Ecto neural progenitor cell (in vitro differentiated cells): ENCODE measurements around the gene SLC5A2.
"Not testable (repeated sequence)": the region's sequence is repeated elsewhere in the genome, so short reads cannot be mapped to it uniquely, and the experiment has no call there.

Experiments
- DNase-seq: peaks from one replicate; pipeline ENCODE4 v3.0.0-alpha.2; 2018; ENCODE audit warnings: low spot score

Gene SLC5A2

DNA sequence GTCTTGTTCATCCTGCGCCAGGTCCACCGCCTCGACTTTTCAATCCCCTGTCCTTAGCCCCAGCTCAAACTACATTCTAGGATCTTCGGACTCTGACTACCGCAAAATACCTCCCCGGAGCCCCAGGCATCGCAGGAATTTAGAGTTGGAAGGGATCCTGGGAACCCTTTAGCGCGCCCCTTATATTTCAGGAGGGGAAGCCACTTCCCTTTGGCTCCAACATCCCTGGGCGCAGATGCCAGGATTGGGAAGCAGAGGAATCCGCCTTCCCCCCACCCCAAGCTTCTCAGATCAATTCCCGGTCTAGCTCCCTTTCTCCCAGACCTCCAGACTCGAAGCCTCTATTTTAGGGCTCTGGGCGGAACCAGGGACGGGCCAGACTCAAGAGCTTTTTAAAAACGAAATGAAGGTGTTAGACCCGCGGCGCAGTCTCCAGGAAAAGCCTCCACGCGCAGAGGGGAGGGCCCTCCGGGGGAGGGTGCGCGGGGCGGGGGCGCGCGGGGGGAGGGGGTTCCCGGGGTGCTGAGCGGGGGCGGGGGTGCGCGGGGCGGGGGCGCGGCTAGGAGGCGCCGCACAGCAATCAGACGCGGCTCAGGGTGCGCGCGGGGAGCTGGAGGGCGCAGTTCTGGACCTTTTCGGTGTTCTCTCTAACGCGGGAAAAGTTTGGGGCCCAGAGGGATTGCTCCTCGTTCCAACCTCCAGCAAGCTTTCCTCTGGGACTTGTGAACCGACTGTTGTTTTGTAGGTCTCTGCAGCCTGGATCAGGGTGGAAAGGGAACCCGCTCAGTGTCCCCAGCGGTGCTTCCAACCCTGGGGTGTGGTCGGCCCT, 46.4 kb downstream of the SLC5A2 start:
- no peak for DNase-seq

DNA sequence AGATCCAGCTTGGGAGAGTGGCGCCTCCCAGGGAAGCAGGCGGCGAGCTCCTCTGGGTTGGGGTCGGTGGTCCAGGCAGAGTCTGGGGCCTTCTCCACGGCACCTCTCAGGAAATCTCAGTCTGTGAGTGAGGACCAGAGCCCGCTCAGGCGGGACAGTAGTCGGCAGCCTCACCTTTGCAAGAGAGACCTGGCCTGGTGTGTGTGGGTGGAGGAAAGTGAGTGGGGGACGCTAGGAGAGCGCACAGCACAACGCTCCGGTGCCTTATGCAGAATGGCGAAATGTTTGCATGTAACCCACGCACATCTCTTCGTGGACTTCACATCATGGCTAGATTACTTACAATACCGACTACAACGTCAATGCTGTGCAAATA, 47.0 kb downstream of the SLC5A2 start:
- no peak for DNase-seq

DNA sequence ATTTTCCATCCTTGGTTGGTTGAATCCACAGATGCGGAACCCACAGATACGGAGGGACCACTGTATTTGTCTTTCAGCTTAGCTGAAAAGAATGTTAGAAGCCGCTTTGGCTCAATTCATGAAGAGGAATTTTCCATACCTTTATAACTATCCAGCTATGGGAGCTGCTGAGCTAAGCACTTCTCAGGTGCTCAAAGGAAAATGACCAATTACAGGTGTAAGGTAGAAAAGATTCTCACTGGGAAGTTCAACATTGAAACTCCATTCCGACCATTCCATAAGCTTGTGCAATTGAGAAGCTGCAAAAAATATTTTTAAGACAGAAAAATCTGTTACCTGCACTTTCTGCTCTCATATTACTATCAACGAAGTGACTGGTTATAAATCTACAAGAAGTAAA, 47.5 kb downstream of the SLC5A2 start:
- no peak for DNase-seq

DNA sequence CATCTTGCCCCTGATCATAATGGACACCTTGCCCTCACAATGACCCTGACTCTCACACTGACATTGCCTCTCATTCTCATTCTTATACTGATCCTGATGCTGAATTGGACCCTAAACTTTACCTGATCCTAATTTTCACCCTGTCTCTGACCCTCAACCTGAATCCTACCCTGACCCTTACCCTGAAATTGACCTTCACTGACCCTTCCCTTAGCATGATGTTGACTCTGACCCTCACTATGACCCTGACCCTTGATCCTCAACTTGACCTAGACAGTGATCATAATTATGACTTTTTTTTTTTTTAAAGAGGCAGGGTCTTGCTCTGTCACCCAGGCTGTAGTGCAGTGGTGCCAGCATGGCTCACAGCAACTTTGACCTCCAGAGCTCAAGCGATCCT, 48.2 kb downstream of the SLC5A2 start:
- no peak for DNase-seq

DNA sequence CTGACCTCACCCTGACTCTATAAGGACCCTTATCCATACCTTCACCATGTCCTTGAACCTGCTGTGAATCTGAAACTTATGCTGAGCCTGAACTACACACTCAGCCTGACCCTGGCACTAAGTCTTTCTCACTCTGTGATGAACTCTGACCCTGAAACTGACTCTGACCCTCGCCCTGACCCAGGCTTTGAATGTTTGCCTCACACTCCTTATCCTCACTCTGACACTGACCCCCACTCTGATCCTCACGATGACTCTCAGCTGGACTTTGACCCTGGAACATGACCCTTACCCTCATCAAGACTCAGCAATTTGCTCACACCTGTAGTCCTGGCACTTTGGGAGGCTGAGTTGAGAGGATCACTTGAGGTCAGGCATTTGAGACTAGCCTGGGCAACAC, 49.2 kb downstream of the SLC5A2 start:
- no peak for DNase-seq

DNA sequence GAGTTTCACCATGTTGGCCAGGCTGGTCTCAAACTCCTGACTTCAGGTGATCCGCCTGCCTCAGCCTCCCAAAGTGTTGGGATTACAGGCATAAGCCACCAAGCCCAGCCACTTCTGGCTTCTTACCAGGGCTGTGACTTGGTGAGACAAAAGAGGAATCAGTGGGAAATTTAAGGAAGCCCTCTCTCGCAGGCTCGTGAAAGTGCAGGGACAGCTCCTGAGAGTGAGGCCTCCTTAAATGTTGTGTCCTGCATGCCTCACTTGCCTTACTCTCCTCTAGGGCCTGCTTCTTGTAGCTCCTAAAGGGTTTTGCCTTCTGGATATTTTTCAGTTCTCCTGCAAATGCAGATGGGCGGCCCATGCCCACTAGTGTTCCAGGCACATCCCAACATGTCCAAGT, 50.0 kb downstream of the SLC5A2 start:
- no peak for DNase-seq

DNA sequence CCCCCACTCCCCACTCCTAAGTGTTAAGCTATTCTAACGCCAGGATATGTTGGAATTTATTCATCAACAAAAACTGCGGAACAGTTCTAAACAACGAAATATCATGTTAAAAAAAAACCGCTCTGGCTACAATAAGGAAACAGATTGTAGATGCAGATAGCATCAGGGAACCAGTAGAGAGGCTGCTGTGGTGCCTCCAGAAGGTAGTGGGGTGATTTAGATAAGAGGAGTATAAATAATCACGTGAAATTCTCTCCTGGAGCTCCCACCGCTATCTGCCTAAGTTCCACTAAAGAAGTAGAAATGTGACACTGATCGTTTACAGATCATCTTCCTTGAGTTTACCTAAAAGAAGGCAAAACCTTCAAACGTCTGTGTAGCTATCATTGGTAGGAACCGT, 52.8 kb downstream of the SLC5A2 start:
- no peak for DNase-seq

DNA sequence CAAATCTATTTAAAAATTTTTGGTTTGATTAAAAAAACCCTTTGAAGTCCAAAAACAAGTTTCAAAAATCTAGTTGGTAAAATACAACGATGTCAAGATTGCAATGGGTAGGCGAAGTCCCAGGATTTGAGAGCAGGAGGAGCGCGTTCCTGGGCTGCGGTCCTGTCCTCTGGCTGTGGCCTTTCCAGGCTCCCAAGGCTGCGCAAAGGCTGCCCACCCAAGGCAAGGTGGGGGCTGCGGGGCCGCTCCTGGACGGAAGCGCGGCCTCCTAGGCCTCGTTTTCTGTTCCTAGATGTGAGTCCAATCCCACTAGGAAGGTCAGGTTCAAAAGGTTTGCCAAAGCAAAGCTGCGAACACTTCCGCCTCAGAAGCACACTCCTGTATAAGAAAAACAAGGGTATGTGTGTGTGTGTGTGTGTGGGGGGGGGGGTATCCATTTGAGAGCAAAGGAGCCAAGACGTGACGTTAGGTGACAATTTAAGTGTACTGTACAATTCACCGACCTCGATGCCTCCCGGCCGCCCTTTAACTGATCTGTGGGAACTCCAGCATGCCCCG, 54.0 kb downstream of the SLC5A2 start:
- DNase-seq: no peak

DNA sequence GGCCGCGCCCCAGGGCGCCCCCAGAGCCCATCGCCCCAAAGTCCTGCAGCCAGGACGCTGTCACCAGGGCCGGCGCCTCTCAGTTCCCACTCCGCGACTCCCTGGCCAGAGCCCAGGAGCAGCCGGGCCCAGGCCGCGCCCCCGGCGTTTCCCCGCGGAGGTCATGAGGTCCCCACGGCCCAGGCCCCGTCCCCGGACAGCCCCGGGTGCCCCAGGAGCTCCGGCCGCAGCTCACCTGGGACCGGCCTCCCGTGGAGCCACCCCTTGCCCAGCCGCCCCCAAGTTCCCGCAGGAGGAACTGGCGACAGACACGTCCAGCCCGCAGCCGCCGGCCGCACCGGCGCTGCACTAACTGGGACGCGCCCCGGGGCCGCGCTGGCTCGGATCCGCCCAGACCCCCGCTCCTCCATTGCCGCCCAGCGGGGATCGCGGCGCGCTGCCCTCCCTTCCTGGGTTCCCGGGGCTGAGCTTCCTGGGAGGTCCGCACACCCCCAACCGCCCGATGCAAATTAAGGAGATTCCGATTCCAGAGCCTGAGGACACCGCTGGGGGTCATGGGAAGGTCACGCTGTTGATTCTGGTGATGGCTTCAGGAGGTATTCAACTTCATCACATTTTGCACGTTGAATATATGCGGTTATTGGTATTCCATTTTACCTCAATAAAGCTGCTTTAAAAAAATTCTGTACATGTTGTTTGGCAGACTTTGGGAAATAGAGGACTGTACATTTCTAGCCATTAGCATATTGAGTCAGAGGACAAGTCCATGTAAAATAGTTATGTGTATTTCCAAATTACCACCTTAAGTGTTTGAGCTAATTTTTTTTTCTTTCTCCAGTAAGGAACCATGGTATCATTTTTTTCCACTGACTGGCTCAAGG, 54.7 kb downstream of the SLC5A2 start:
- DNase-seq: peak; percentile 66

DNA sequence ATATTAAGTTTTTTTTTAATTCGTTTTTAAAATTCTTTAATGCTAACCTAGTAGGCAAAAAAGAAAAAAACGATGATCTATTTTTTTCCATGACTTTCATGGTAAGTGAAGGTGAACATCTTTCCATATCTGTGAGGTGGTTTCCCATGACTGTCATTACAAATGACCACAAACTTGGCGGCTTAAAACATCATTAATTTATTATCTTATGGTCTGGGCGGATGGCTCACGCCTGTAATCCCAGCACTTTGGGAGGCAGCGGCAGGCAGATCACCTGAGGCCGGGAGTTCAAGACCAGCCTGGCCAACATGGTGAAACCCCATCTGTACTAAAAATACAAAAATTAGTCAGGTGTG, 55.3 kb downstream of the SLC5A2 start:
- DNase-seq: not testable (repeated sequence)

DNA sequence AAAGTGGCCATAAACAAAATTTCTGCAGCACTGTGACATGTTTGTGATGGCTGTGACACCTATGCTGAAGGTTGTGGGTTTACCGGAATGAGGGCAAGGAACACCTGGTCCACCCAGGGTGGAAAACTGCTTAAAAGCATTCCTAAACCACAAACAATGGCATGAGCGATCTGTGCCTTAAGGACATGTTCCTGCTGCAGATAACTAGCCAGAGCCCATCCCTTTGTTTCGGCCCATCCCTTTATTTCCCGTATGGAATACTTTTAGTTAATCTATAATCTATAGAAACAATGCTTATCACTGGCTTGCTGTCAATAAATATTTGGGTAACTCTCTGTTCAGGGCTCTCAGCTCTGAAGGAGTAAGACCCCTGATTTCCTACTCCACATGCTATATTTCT, 56.8 kb downstream of the SLC5A2 start:
- DNase-seq: not testable (repeated sequence)
